AG10803 (cell line): Measurements from ENCODE around the gene NAGK.
"Not testable (repeated sequence)": the region's sequence is repeated elsewhere in the genome, so short reads cannot be mapped to it uniquely, and the experiment has no call there.

Experiments
- DNase-seq: peaks from one replicate; pipeline ENCODE4 v3.0.0; 2010; ENCODE audit warnings: low read depth
- H3K4me3 ChIP-seq: 2 replicates; pipeline ENCODE4 v1.5.1; 2011; ENCODE audit warnings: mild to moderate bottlenecking, low read length, control low read depth
- CTCF ChIP-seq: conservative IDR thresholded peaks from 2 replicates; pipeline ENCODE4 v1.5.1; 2011; ENCODE audit warnings: mild to moderate bottlenecking, low read length, control low read depth, inconsistent platforms

Gene NAGK

GRCh38 chr2:71100195-71100964 lies 31.9 kb downstream of the NAGK start:
- H3K4me3 ChIP-seq = no peak overlapping the region
- TF ChIP-seq CTCF = peak; percentile 86
- DNase-seq = peak; percentile 62

- DNase-seq = peak; percentile 87
- no peak overlapping the region for H3K4me3 ChIP-seq
- TF ChIP-seq CTCF = no peak
Observed at GRCh38 chr2:71101656-71102055, 33.2 kb downstream of the NAGK start.

- no peak overlapping the region for H3K4me3 ChIP-seq
- TF ChIP-seq CTCF = no peak
- no peak for DNase-seq
Observed at GRCh38 chr2:71102981-71103681, 34.7 kb downstream of the NAGK start.

- TF ChIP-seq CTCF = no peak
- DNase-seq = no peak
Observed at GRCh38 chr2:71103809-71104208, 35.4 kb downstream of the NAGK start.

GRCh38 chr2:71106463-71106862 lies 38.0 kb downstream of the NAGK start:
- H3K4me3 ChIP-seq, DNase-seq: not testable (repeated sequence)

More at GRCh38 chr2:71103809-71104208, 35.4 kb downstream of the NAGK start:
- H3K4me3 ChIP-seq = no peak overlapping the region

GRCh38 chr2:71108091-71108490 lies 39.6 kb downstream of the NAGK start:
- no peak for TF ChIP-seq CTCF
- H3K4me3 ChIP-seq = no peak overlapping the region
- no peak for DNase-seq

GRCh38 chr2:71113843-71114242 lies 45.4 kb downstream of the NAGK start:
- no peak for DNase-seq
- no peak for TF ChIP-seq CTCF
- no peak overlapping the region for H3K4me3 ChIP-seq
